NCI-H2081 treated with DMSO at 0.1 percent for 48 hours (cell line): ENCODE results near the gene MATCAP1.

Experiments used
- DNase-seq: peaks from one replicate; lab custom pipeline; 2025; lab: John Stamatoyannopoulos, UW

MATCAP1 gene

GRCh38 chr16:67156143-67156844 is 27.5 kb downstream of the MATCAP1 start:
- no peak for DNase-seq

DNA sequence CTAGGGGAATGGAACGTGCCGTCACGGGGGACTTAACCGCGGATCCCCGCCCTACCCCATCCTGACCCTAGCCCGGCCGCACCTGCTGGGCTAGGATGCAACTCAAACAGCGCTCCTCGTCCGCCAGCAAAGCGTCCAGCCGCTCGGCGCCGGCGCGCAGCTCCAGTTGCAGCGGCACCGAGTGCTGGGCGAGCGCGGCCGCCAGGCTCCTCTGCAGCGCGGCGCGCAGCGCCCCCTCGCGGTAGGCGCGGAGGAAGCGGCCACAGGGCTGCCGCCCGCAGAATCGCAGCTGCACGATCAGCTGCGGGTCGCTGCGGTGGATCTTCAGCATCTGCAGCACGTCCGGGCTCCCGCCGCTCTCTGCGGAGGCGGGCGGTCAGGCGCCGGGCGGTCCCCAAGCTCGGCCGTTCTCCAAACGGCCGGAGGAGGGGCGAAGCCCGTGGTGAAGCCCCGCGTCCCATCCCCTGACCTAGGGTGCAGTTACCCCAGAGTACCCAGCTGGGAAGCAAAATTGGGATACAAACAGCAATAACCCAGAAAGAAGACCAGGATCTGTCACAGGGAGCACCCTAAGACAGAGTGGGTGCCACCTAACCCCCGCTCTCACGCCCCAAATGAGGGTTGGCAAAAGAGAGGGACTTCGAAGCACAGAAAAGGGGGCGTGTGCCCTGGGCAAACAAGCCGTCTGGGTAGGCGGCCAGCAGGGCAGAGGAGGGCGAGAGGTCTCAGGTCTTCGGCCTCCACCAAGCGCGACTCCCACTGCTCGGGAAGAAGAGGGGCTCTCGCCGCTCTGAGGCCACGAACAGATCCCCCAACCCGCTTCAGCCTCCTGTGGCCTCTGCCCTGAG is 28.2 kb downstream of the MATCAP1 start:
- no peak for DNase-seq

DNA sequence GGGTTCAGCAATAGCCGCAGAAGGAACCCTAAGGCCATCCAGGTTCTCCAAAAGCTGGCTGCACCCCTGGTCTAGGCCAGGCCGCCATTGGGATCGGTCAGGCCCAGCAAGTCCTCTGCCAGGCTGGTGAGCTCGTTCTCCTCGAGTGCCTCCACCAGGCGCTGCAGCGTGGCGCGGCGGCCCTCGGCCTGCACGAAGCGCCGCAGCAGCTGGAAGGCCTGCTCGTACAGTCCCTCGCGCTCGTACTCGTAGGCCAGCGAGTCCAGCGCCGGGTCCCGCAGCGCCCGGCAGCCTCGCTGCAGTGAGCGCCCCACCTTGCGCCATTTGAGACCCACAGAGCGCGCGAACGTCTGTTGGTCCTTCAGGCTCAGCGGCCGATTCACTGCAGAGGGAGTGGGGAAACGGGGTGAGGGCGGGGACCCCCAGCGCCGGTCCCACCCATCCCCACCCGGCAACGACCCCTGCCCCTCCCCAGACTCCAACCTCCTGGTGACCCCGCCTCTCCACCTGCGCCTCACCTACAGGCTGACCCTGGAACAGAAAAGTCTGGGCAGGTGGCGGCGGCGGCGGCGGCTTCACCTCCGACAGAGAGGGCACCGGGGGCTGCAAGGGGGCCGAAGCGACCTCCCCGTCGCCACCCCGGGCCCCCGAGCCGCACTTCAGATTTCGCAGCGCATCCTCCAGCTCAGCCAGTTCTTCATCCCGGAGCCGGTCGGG is 29.0 kb downstream of the MATCAP1 start:
- no peak for DNase-seq

DNA sequence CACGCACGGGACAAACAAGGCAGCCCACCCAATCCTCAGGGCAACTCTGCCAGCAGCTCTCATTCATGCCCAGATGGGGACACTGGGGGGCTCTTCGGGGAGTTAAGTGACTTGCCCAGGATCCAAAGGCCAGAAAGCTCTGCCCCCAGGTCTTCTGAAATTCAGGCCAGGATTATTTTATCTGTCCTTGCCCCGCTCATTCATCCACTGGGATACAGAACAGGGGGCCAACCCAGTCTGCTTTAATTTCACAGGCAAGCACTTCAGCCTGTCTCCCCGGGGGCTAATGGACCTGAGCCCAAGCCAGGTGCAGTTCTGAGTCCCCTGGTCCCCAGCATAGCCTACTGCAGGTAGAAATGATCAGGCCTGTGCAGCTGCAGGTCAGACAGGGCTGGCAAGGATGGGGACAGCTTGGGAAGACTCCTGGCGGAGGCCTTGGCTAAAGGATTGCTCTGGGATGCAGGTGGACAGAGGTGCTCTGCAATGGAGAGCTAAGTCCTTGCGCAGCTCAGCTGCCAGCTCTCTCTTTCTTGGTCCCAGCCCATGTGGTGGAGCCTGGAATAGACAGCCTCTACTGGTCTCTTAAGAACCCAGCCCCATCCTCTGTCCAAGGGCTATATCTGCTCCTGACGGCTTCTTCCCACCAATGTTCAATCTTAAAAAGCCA is 32.2 kb downstream of the MATCAP1 start:
- DNase-seq = no peak

GRCh38 chr16:67150833-67151396 is 32.8 kb downstream of the MATCAP1 start, which contains the start of gene B3GNT9:
TSS of gene B3GNT9 (minus strand) at chr16:67150998. CDS start at chr16:67150485, 513 bp downstream.
- DNase-seq = no peak

DNA sequence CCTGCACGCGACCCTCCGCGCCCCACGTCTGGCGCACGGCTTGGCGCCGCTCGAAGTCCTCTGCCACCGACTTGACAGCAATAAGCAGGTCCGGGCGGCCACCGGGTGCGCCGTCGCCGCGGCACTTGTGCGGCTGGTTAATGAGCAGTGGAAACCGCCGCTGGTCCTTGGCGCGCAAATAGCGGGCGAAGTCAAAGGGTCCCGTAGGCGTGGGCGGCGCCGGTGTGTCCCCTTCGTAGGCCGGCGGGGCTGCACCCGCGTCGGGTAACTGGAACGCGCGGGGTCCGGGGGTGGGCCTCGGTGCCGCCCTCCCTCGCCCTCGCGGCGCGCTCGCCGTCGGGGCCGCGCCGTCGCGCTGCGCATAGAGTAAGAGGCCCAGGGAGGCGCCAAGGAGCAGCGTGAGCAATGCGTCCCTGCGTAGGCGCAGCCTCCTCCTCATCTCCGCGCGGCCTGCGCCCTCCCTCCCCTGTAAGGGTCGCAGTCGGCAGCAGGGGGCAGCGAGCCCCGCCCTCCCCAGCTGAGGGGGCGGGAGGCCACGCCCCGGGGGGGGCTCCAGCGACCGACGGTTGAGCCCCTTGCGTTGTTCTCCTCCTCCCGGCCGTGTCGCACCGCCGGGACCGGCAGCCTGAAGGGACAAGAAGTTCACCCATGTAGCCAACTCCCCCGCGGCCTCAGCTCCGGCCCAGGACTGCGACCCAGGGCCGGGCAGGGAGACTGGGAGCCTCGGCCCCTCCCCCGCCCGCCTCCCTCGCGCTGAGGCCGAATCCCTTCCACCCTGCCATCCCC is 33.5 kb downstream of the MATCAP1 start:
- no peak for DNase-seq

GRCh38 chr16:67149276-67150046 is 34.3 kb downstream of the MATCAP1 start:
- DNase-seq = no peak

GRCh38 chr16:67148656-67149275 is 35.0 kb downstream of the MATCAP1 start:
- no peak for DNase-seq

GRCh38 chr16:67148221-67148620 is 35.5 kb downstream of the MATCAP1 start:
- DNase-seq = no peak

DNA sequence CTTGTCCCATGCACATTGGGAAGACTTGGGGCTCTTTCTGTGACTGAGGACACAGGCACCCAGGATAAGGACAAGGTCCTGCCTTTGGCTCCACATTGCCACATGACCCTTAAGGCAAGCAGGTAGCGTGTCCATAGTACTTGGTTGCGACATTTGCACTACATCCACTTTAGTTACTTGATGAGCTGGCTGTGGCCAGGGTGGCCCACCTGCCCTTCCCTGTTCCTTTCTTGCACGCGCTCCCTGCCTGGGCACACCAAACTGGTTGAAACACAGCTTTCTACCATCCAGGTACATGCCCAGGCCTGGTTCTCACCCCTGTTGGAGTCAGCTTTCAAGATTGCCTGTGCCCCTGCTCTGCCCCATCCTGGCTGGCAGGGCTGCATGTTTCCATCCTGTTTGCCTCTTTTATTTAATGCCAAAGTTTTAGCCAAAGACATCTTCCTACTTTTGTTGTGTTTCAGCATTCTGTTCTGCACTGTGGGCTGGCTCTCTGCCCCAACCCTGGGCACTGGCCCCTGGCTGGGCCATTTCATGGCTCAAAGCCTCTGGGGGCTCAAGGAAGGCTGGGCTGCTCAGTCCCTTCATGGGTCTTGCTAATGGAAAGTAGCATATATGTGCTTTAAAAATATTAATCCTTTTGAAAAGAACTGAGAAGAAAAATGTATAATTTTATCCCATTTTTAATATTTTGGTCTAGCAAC is 36.2 kb downstream of the MATCAP1 start:
- no peak for DNase-seq

DNA sequence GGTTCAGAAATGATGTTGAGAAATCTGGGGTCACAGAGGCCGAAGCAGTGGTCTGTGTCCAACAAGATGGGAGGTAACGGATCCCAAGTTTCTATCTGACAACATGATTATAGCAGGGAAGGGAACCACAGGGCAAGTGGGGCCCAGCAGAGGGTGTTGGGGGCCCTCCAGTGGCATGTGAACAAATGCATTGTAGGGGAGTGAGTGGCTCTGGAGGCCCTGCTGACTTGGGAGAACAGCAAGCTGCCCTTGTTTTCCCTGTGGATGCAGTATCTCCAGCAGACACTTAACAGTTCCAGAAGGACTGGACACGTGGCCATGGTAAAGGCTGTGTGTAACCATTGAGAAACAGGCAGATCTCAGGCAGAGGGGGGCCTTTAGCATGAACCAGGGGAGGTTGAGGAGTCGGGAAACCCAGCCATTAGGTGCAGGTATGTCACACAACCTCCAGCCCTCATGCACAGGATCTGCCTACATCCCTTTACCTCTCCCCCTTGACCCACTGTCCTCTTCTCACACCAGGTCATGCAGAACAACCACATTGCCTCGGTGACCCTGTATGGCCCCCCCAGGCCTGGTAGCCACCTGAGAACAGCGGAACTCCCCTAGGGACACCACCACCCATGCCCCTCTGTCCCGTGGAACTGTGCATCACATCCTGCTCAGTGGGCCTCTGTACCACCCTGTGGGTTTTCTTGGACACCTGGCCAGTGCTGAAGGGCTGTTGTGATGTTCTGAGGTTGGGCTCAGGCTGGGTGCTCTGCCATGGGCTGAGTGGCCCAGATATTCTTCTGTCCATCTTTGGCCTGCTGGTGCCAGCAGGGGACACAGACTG is 37.0 kb downstream of the MATCAP1 start:
- no peak for DNase-seq

DNA sequence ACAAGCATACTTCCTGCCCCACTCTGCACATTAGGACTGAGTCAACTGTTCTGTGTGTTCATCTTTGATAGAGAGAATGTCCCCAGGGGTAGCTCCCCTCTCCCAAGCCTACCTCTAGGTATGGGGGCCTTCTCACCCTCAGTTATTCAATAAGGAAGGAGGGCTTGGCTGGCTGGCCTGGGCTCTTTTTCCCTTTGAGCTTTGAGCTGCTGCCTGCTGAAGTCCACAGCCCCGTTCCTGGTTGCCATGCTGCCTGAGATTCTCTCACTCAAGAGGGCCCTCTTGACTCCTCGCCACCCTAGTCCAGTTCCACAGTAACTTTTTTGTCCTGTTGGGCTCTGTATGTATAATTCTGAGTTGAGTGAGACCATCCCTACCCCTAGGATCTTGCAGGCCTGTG is 38.0 kb downstream of the MATCAP1 start:
- DNase-seq = no peak

GRCh38 chr16:67144943-67145342 is 38.8 kb downstream of the MATCAP1 start:
- DNase-seq = no peak

DNA sequence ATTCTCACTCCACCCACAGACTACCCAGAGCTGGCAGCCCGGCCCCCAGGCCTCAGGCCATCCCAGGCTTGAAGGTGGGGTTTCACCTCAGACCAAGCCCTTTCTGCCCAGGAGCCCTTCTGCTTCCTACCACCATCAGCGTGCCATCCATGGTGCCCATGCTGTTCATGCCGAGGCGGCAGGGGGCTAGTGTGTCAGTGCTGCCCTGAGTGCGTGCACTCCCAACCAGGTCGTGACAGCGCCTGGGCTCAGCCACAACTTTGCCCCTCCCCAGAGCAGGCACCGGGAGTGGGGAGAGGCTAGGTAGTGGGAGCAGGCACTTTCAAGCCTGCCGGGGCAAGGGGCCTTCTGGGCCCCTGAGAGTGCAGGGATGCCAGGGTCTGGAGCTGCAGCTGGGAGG is 41.4 kb downstream of the MATCAP1 start:
- DNase-seq = no peak

- DNase-seq = no peak
These were observed 42.4 kb downstream of the MATCAP1 start for GRCh38 chr16:67141391-67141790.

- DNase-seq = no peak
These were observed 46.2 kb downstream of the MATCAP1 start for GRCh38 chr16:67137605-67138004.

- no peak for DNase-seq
These were observed 54.3 kb downstream of the MATCAP1 start for GRCh38 chr16:67129422-67129821.

DNA sequence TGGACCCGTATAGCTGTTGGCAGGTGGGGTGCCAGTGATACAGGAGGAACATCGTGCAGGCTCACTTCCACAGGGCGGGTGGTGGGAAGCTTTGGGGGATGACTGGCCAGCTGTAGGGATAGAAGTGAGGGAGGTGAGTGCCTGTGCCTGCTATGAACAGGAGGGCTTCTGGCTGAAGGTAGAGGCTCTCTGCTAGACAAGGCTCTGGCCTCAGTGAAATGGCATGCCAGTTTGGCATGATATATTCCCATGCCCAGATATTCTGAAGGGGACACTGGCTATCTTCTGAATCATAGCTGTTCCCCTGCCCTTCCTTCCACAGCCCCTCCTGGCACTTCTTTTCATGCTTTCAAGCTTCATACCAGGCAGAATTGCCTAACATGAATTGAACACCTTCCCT is 54.9 kb downstream of the MATCAP1 start:
- DNase-seq = no peak
